Esophagus squamous epithelium (tissue), 5 donors: Measurements from ENCODE around the gene ASIC3. TPM values are rescaled to one million over a fixed set of nuclear protein-coding genes. Genes with fewer than 3 reads are reported as not detected.

Experiments
- DNase-seq: peaks from one replicate; lab custom pipeline; 2025; lab: John Stamatoyannopoulos, UW
- H3K27ac ChIP-seq, 4 donors: fragments of 200-600 bp; sonication (generic); one replicate each; pipeline ENCODE4 v1.5.1; 2016 to 2019; ENCODE audit warnings: mild to moderate bottlenecking in 1 of 4
- H3K27me3 ChIP-seq, 4 donors: fragments of 200-600 bp; sonication (generic); 1 replicate in 3 of 4; 2 replicates in 1 of 4; pipeline versions ENCODE4 v1.5.1 to v1.6.0; 2017 to 2021; ENCODE audit warnings: antibody characterized with exemption in 1 of 4
- H3K36me3 ChIP-seq, 3 donors: fragments of 200-600 bp; sonication (generic); one replicate each; pipeline ENCODE4 v1.5.1; 2016 to 2019
- H3K4me1 ChIP-seq, 3 donors: fragments of 200-600 bp; sonication (generic); one replicate each; pipeline ENCODE4 v1.5.1; 2017 to 2019
- H3K4me3 ChIP-seq, 4 donors: fragments of 200-600 bp; sonication (generic); 1 replicate in 3 of 4; 2 replicates in 1 of 4; pipeline ENCODE4 v1.5.1; 2016 to 2019; ENCODE audit warnings: mild to moderate bottlenecking in 2 of 4, moderate library complexity in 1 of 4
- H3K9me3 ChIP-seq, 3 donors: fragments of 200-600 bp; sonication (generic); one replicate each; pipeline ENCODE4 v1.5.1; 2016 to 2019
- POLR2A ChIP-seq, 4 donors: fragments of 450-650 bp; IDR thresholded peaks; one replicate each; pipeline ENCODE4 v1.6.1; 2017; ENCODE audit warnings: antibody characterized with exemption in 4 of 4, mild to moderate bottlenecking in 4 of 4, moderate library complexity in 3 of 4
- WGBS, 2 donors: methylation state at CpG; one replicate each; pipeline ENCODE4 v1.1.5; 2018; 5-methylcytosine and 5-hydroxymethylcytosine counted together
- intact Hi-C: fragments of 100-400 bp; cut with DNase I; formaldehyde crosslinking; loops from one replicate; pipeline ENCODE4 v1.15.0; 2022
- total RNA-seq, 4 donors: library from RNA; depleted of rRNA; stranded (reverse); fragments of >200 nt; gene quantifications; one replicate each; pipeline ENCODE4 v1.1.0, GENCODE V29; 2016
- TF ChIP-seq, protein P1 (sequence below), 6 experiments: fragments of 450-650 bp in 4 of 6; fragments of 200-600 bp in 2 of 6; sonication (generic) in 2 of 6; IDR thresholded peaks; one replicate each; pipeline ENCODE4 v1.5.1; 2016 to 2019; ENCODE audit warnings: antibody characterized with exemption in 6 of 6, mild to moderate bottlenecking in 4 of 6, moderate library complexity in 4 of 6
- donor health status: DM: yes; HTN: yes; CAD: no.

The ASIC3 gene
- total RNA-seq, 4 donors from 2014 or later, result 0.40 to 0.95 TPM; not detected in 2

- Histone ChIP-seq H3K36me3 (peaks cover 0 to 3% (median 0%) of the 10 kb centered on the region in 3 donors), H3K27me3 (peaks cover 0 to 27% (median 0%) of the 10 kb centered on the region in 4 donors), H3K27ac (no peak overlapping the region), H3K9me3 (no peaks in the 10 kb centered on the region), H3K4me3 (no peak overlapping the region), H3K4me1 (peaks cover 0 to 10% (median 1%) of the 10 kb centered on the region in 3 donors)
- 91% methylated on average over 7 of the region's 16 CpGs; no CpG with 5 or more reads in 1 of the 2 donors for WGBS, 2 donors
- TF ChIP-seq, protein P1, sequence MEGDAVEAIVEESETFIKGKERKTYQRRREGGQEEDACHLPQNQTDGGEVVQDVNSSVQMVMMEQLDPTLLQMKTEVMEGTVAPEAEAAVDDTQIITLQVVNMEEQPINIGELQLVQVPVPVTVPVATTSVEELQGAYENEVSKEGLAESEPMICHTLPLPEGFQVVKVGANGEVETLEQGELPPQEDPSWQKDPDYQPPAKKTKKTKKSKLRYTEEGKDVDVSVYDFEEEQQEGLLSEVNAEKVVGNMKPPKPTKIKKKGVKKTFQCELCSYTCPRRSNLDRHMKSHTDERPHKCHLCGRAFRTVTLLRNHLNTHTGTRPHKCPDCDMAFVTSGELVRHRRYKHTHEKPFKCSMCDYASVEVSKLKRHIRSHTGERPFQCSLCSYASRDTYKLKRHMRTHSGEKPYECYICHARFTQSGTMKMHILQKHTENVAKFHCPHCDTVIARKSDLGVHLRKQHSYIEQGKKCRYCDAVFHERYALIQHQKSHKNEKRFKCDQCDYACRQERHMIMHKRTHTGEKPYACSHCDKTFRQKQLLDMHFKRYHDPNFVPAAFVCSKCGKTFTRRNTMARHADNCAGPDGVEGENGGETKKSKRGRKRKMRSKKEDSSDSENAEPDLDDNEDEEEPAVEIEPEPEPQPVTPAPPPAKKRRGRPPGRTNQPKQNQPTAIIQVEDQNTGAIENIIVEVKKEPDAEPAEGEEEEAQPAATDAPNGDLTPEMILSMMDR (IDR thresholded peaks at IDR 0.05), result no peak
- no peak for TF ChIP-seq POLR2A (IDR thresholded peaks at IDR 0.05)
- intact Hi-C loops, result no loop called here
- DNase-seq, result no peak
Measured at GRCh38 chr7:151001546-151001945, 46.8 kb upstream of the ASIC3 start.

- Histone ChIP-seq H3K4me1 (peaks cover 0 to 21% (median 16%) of the 10 kb centered on the region in 3 donors), H3K4me3 (no peak overlapping the region), H3K27ac (no peak overlapping the region), H3K36me3 (peaks cover 0 to 3% (median 0%) of the 10 kb centered on the region in 3 donors), H3K27me3 (peaks cover 0 to 24% (median 0%) of the 10 kb centered on the region in 4 donors), H3K9me3 (no peaks in the 10 kb centered on the region)
- no peak for DNase-seq
- 46 to 51% methylated on average over 12 of the region's 12 CpGs for WGBS, 2 donors
- intact Hi-C loops, result no loop called here
- TF ChIP-seq POLR2A (IDR thresholded peaks at IDR 0.05), result no peak
- TF ChIP-seq, protein P1 (IDR thresholded peaks at IDR 0.05), result no peak
Measured at GRCh38 chr7:151003572-151003971, 44.8 kb upstream of the ASIC3 start.

DNA sequence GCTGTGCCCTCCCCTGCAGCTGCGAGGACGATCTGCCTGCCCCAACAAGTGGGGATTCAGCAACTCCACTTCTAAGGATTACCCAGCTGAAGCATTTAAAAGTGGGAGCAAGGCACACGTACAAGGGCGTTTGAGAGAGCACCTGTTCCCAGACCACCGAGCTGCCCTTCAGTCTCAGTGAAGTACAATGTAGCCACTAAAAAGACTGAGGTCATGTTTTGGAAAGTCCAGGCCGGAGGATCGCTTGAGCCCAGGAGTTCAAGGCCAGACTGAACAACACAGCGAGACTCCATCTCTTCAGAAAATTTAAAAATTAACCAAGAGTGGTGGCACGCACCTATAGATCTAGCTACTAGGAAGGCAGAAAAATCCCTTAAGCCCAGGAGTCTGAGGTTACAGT lies 42.8 kb upstream of the ASIC3 start:
- no peak overlapping the region for H3K4me3 ChIP-seq
- H3K36me3 ChIP-seq, result no peaks in the 10 kb centered on the region
- peaks cover 1 to 41% (median 23%) of the 10 kb centered on the region in 3 donors for H3K4me1 ChIP-seq
- no peak overlapping the region for H3K27ac ChIP-seq
- TF ChIP-seq, protein P1 (IDR thresholded peaks at IDR 0.05), result no peak
- no peak for TF ChIP-seq POLR2A (IDR thresholded peaks at IDR 0.05)
- intact Hi-C loops, result no loop called here
- WGBS, 2 donors, result 83 to 89% methylated on average over 6 to 7 of the region's 9 CpGs
- no peak for DNase-seq
- peaks cover 0 to 39% (median 0%) of the 10 kb centered on the region in 4 donors for H3K27me3 ChIP-seq
- no peaks in the 10 kb centered on the region for H3K9me3 ChIP-seq

- intact Hi-C loops, result no loop called here
- 50 to 76% methylated on average over 1 to 15 of the region's 23 CpGs for WGBS, 2 donors
- no peaks in the 10 kb centered on the region for H3K36me3 ChIP-seq
- DNase-seq, result no peak
- H3K4me3 ChIP-seq, result no peak overlapping the region
- H3K9me3 ChIP-seq, result no peaks in the 10 kb centered on the region
- H3K27ac ChIP-seq, result peak overlapping the region in 2 of 4 donors; percentile 26 to 28
- no peak for TF ChIP-seq POLR2A (IDR thresholded peaks at IDR 0.05)
- peaks cover 0 to 50% (median 0%) of the 10 kb centered on the region in 4 donors for H3K27me3 ChIP-seq
- peaks cover 3 to 52% (median 26%) of the 10 kb centered on the region in 3 donors for H3K4me1 ChIP-seq
Measured at GRCh38 chr7:151006590-151007300, 41.6 kb upstream of the ASIC3 start.

- no peak for TF ChIP-seq POLR2A (IDR thresholded peaks at IDR 0.05)
- TF ChIP-seq, protein P1 (IDR thresholded peaks at IDR 0.05), result no peak
- DNase-seq, result no peak
- intact Hi-C loops, result no loop called here
- H3K4me1 ChIP-seq, result peaks cover 3 to 59% (median 26%) of the 10 kb centered on the region in 3 donors
- H3K9me3 ChIP-seq, result no peaks in the 10 kb centered on the region
- 50 to 88% methylated on average over 2 to 4 of the region's 7 CpGs for WGBS, 2 donors
- H3K27me3 ChIP-seq, result peaks cover 0 to 55% (median 0%) of the 10 kb centered on the region in 4 donors
- peak overlapping the region in 2 of 4 donors; percentile 26 to 37 for H3K27ac ChIP-seq
- H3K36me3 ChIP-seq, result no peaks in the 10 kb centered on the region
- no peak overlapping the region for H3K4me3 ChIP-seq
Measured at GRCh38 chr7:151007469-151007898, 40.8 kb upstream of the ASIC3 start.
